GM18511 (cell line): ENCODE results near the gene SLC38A10.

Experiments used
- ATAC-seq: cut with Tn5 transposase; IDR thresholded peaks from one replicate; pipeline ENCODE4 v1.9.1; 2021; ENCODE audit warnings: mild to moderate bottlenecking, moderate library complexity; ENCODE audit not compliant: unreplicated experiment

The SLC38A10 gene

DNA sequence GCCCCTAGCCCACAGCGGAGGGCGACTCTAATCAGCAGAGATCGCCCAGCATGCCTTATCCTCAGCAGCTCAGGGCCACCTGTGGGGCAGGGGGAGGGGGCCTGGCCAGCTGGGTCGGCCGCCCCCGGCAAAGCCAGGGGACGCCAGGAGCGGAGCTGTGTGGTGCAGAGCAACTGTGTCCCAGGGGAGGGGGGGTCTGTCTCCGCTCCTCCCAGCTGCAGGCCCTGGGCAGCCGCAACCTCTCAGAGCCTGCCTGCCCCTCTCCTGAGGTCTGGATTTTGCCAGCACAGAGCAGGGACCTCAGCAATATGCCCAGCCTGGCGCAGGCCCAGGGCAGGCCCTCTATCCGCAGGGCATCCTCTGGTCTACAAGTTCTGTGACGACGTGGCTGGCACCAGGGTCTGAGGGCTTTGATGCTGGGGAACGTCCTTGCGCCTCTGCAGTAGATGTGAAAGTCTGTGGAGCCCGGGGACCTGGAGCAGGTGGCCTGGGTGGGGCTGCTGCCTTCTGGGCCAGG, 36.5 kb upstream of the SLC38A10 start:
- ATAC-seq = no peak

DNA sequence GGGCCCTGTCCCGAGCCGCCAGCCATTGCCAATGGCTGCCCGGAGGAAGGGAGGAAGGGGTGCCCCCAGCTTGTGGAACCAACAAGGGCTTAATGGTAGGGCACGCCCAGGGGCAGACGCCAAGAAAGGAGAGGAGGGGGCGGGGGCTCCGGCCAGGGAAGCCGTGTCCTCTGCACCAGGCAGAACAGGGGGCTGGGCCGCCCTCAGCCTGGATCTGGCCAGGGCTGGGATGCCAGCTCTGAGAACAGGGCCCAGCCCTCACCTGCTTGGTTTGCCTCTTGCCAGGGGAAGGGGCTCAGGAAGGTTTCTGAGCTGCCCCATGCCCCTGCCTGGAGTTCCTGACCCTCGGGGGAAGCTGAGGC, 35.8 kb upstream of the SLC38A10 start:
- no peak for ATAC-seq

DNA sequence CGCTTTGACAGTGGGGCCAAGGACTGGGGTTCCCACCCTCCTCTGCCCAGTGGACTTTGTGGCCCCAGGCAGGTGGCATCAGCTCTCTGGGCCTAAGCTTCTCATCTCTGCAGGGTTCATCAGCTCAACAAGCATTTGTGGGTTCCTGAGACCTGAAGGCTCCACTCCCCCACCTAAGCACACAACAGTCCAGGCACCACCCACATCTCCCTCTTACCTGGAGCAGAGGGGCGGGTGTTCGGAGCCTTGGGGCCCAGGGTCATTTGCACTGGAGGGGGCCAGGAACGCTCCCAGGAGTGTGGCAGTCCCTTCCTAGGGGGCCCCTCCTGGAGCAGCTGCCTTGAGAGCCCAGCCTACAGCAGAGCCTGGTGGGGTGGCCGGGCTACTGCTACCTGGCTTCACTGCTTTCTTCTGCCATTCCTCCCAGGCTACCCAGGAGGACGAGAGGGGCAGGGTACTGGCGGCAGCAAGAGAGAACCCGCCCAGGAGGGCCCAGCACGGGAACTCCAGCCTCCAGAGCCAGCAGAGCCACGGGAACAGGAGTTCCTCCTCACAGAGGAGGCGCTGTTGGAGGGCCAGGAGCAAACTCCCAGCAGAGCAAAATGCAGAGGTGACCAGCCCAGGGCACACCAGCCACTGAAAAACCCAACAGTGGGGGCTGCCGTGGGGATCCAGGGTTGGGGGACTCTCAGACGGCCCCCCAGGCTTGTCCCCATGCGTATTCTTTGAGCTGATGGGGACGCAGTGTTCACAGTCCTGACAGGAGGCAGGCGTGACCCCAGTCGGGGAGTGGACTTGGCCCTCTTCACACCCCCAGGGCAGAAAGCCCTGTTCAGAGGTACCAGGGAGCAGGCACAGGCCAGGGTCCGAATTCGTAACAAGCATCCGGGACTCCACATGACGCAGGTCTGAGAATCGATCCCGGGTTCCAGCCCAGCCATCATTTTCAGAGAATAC, 35.1 kb upstream of the SLC38A10 start:
- ATAC-seq = no peak

DNA sequence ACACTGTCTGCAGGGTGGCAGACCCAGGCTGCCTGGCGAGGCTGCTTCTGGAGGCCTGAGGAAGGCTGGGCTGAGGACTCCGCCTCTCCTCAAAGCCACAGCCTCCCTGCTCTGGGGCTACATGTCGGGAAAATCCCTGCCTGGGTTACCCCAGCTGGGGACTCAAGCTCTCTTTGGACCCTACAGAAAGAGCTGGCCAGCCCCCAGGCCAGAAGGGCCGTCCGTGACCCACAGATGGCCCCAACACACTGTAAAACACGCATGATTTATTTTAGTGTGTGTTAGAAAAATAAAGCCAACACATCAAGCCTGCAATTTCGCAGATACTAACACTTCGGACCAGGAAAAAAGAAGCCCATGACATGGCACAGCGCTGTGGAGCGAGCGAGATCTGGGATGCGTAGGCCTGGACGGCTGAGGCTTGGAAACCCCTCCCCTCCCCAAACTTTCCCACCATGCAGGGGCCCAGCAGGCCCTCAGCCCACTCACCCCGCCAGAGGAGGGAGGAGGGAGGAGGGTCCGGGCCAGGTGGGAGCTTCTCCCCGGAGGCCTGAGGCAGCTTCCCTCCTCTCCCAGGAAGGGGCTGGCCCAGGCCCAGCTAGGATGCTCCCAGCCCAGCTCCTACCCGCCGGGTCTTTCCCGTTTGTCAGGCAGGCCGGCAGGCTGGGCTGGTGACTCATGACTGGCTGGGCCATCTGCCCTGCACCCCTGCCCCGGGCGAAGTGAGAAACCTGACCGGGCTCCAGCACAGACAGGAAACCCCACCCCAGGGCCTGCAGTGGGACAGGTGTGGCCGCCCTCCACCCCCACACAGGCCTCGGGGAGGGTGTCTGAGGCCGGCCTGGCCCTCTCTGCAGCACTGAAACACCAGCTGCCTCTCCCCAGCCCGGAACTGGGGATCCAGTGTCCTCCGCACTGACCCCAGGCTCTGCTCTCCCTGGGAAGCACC, 34.1 kb upstream of the SLC38A10 start:
- no peak for ATAC-seq

DNA sequence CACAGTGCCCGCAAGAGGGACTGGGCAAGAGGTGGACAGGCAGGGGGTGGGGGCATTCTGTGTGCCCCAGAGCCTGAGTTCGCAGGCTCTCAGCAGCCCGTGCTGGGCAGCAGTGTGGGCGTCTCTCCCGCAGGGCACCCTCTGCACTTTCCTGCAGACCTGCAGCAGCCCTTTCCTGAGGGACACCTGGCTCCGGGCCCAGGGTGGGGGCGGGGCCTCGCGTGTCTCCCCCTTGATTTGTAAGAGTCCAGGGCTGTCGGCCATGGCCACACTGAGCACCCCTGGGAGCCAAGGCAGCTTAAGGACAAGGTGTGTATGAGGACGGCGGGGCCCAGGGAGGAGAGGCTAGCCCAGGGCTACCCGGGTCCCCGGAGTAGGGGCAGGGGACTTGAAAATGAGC, 33.4 kb upstream of the SLC38A10 start:
- no peak for ATAC-seq

DNA sequence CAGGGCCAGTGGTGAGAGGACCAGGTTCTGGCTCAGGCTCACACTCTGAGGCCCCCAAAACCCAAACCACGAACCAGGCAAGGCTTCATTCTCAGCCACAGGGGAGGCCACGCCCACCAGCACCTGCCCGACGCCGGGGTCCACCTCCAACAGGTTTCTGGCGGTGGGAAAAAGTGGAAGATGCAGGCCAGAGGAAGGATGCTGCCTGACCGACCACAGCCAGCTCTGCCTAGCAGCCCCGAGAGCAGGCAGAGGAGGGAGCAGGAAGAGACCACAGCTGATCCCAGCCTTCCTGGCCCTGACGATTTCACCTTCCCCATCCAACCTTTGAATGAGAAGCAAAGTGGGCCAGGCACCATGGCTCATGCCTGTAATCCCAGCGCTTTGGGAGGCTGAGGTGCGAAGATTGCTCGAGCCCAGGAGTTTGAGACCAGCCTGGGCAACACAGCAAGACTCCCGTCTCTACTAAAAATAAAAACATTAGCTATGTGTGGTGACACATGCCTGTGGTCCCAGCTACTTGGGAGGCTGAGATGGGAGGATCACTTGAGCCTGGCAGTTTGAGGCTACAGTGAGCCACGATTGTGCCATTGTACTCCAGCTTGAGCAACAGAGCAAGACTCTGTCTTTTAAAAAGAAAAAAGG, 30.7 kb upstream of the SLC38A10 start:
- ATAC-seq = no peak

DNA sequence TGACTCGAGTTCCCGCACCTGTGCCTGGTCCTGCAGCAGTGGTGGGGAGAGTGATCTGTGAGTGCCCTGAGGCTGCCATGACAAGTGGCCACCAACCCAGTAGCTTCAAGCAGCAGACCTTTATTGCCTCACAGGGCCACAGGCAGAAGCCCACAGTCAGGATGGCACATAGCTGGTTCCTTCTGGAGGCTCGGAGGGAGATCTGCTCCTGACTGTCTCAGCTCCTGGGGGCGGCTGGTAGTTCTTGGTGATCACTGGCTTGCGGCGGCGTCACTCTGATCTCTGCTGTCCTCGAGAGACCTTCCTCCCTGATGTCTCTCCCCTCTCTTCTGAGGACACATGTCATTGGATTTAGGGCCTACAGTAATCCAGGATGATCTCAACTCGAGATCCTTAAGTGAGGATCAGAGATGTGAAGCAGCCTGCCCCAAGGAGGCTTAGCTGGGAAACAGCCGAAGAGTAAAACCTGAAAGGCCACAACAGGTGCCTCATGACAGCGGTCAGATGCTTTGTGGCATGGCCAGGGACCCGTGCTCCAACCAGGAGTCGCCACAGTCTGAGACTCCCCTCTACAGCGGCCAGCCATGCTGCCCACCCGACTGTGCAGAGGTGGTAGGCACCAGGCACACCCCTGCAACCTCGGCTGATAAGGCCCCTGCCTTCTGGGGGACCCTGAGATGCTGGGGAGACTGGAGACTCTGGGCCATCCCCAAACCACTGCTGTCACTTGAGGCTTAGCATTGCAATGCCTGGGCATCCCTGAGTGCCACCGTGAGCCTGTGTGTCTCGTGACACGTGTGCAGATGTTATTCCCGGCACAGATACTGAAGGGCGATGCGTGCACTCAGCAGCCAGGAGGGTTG, 30.0 kb upstream of the SLC38A10 start:
- no peak for ATAC-seq

DNA sequence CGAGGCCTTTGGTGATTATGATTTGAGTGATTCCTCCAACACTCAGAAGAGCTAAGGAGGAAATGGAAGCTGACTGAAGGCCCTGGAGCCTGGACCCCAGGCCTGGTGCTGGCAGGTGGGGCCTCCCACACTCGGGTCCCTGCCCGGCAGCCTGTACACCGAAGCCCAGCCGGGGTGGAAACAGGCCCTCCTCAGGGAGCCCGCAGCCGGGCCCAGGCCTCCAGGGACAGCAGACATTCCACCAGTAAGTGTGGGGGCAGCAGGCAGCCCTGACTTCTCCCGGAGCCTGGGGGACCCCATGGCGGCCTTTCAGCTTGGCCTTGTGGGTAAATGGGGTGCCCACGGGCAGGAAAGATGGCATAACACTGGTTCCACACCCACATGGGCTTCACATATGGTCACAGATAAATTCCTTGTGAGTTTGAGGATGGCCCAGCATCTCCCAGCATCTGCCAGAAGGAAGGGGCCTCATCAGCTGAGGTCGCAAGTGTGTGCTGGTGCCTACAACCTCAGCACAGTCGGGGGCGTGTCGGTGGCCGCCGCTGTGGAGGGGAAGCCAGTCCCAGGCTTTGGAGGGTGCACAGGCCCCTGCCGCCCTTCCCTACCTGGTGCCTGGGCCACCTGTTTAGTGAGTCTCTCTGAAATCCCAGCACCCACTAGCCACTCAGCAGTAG, 29.2 kb upstream of the SLC38A10 start:
- ATAC-seq = no peak

DNA sequence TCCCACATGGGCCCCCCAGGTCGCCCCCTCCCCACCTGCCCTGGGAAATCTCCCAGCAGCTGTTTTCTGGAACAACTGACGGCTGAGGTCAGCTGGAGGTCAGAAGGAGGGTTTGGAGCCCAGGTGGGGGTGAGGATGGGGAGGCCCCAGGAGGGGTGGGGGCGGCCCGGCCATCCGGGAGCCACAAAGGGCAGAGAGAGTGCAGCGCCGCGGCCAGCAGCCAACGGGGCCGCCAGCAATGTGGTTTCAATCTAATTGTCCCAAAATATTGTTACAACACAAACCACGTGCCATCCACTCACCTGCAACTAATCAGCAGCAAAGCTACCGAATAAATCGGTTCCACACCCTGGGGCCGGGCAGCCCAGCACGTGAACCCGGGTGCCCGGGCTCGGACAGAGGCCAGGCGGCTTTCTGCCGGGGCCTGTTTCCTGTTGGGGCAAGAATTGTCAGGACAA, 28.3 kb upstream of the SLC38A10 start:
- no peak for ATAC-seq

DNA sequence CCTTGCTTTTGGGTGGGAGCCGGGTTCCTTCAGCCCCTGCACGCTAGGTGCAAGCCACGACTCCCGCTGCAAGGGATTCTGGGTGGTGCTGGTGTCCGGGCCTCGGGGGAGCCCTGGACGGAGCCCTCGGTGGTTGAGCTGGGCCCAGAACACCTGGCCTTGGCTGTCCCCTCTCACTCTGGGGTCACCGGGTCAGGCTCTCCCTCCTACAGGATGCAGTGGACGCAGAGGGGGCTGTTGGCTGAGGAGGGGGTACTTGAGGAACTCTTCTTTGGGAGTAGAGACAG, 27.9 kb upstream of the SLC38A10 start:
- ATAC-seq = no peak

DNA sequence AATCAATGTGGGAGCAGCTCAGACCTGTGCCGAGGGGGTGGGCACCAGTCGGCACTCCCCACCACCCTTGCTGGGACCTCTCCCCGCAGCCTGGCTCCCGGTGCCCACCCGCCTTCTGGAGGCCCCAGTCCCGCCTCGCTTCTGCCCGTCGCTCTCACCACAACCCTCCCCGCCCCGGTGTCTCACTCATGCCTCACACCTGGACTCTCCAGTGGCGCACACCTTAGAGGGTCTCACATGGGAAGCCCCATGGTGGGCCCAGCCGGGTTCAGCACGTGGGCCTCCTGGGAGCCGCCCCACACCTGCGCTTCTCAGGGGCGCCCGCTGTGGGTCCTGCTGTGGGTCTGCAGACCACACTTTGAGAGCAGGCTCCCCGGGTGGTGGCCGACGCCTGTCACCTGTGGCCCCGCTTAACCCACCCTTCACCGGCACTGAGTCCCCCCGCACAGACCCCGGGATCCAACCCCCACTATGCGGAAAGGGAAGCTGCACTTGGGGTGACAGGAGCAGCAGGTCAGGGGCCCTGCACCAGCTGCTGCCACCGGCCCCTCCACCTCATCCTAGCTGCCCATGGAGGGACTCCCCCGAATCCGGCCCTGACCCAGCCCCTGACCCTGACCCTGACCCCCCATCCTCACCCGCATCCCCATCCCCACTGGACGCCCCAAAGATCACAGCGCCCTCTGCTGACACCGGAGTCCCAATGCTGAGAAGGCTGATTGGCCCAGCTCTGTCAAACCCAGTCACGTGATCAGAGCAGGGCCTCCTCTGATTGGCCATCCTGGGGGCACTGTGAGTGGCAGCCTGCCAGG, 27.4 kb upstream of the SLC38A10 start:
- no peak for ATAC-seq

DNA sequence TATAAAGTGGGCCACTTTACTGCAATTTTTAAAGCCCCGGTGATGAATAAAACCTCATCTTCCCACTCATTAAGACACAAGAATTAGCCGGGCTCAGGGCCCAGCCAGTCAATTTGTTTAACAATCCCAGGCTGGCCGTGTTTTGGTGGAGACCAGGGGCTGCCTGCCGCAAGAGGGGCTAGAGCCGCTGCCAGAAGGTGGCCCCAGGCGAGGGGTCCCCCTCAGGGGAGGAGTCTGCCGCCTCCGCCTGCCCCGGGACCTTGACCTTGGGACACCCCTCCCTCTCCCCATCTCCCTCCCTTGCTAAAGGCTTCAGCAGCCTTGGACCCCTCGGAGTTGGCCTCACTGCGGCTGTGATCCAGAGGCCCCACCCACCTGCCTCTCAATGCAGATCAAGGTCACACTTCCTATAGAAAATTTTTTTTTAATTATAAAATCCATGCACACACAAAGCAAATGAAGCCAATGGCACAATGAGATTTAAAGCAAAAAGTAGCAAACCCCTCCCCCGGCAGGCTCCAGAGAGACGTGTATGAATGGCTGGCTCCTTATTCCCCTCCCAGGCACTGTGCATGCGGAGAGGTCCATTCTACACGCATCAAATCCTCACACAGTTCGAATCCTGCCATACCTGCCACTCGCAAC, 23.0 kb upstream of the SLC38A10 start:
- no peak for ATAC-seq

DNA sequence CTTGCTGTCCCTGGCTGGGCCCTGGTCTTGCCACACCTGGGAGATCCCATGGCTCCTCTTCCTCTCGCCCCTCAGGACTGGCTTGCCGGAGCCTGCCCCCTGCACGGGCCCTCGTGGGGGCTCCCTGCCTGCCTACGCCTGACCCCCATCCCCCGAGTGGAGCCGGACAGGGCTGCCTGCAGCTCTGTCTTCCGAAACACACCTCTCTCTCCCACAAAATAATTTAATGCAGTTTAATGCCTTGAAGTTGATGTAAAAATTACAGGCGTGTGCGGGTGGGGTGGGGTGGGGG, 22.4 kb upstream of the SLC38A10 start:
- ATAC-seq = no peak

DNA sequence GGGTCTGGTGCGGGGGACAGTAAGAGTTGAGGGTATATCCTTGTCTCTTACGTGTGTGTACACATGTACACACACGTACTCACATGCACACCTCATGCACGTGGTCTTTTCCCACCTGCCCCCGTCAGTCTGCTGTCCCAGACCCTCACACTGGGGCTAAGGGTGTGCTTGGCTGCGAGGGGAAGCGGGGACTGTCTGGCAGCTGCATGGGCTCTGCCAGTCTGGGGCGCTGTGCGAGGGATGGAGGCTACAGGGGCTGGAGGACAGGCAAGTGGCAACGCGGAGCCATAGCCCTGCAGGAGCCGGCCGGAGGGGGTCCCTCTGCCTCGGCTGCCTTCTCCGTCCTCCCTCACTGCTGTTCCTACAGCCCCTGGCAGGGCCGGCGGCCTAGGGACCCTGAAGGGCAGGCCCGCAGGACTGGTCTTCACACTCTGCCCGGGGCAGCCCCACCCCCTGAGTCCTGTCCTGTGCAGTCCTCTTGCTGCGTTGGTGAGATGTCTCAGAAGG, 20.8 kb upstream of the SLC38A10 start:
- no peak for ATAC-seq

DNA sequence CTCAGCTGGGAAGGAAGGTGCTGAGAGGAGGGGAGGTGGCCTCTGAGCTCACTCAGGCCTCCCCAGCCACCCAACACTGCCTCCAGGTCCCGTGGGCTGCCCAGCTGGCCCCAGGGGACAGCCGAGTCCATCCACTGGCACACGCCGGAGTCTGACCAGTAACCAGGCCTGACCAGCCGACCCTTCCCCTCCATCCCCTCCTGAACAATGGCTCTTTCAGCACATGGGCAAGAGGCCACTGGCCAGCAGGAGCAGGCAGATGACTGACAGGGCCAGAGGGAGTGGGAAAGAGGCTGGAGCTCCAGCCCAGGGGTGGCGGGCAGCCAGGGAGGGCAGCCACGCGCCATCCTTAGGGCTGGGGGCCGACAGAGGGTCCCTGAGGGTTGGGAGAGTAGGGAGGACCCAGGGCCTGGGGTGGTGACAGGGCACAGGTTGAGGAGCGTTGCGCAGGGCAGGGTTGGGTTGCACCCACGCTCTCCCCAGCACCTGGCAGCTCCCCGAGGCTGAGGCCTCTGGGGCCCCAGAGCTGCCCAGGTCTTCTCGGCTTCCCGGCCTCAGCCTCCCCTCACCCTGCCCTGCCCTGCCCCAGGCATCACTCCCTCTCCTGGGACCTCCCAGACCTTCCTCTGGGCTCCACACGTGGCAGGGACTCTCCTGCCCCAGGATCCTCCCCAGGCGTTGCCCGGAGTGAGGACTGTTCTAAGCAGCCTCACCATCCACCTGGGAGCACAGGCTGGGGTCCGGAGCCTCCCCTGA, 20.2 kb upstream of the SLC38A10 start:
- no peak for ATAC-seq

DNA sequence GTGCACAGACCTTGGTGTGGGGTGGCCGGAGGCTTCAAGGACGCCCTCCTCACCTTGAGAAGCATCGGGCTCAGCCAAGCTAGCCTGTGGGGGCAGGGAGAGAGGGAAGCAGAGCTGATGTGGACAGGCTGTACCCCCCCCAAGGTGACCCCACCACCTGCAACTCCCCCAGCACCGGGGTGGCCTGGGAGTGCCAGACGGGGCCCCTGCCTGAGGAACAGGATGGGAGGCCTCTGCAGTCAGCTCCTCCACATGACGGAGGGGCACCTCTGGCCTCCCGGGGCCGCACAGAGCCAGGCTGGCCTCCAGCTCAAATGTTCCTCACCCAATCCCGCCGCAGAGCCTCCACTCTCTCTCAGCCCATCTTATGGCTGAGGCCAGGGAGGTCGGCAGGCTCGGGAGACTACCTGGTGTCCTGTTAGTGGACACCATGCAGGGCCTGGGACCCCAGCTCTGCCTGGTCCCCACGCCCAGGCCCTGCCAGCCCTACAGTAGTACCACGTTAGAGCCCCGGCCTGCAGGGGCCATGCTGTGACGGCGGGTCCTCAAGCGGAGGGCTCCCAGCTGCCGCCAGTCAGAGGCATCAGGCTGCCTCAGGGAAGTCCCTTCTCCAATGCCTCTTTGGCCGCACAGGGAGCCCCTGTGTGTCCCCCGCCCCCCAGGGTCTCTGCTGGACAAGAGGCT, 19.4 kb upstream of the SLC38A10 start:
- ATAC-seq = no peak

DNA sequence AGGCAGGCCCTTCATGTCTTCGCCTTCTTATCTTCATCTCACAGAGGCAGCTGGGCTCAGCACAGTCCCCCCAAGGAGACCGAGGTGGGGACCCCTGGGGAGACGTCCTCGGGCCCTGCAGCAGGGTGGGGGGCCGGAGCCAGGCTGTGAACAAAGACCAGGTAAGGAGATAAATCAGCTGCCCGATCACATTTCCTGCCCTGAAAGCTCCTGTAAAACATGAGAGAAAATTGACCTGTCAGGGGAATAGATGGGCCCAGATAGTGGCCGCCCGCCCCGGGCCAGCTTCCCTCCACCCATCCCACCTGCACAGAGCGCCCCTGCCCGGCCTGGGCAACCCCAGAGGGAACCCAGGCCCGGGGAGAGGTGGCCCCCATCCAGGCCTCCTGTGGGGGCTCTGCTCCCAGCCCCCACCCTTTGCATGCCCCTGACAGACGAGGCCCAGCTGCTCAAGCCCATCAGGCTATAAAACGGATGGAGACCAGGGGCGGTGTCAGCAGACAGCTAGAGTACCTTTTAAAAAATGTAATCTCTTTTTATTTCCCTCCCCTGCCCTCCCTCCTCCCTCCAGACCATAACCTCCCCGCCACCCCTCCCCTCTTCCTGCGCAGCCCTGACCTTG, 18.8 kb upstream of the SLC38A10 start:
- no peak for ATAC-seq
